Measurements from ENCODE around the gene NRG3.

DNA sequence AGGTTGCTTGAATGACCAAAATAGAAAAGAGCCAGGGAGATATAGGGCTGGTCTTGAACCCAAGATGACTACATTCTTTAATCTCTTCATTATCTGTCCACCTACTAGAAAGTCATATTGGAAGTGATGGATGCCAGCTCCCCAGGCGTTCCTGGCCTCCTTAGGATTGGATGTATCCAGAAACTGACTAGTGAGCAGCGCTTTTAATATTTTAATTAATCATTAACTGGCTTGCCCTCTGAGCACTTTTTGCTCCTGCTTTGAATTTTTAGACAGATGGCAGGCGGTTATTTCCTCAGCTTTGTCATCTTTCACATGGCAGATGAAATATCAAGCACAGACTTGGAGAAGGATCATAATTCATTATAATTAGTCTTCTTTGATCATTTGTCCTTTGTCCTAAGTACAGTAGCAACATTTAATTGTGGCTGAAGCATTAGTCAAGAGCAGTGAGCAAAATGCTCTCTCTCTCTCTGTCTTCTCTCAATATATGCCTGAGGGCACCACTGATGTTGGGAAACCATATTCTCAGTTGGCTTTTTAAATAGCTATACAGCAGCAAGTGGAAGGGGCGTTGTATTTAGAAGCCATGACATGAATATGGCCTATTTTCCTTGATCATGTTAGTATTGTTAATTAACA lies 588.0 kb downstream of the NRG3 start:
- TF ChIP-seq POLR2AphosphoS5 (IDR thresholded peaks at IDR 0.05; ENCODE audit: low read depth, low read length): no peak
- TF ChIP-seq, protein P1, sequence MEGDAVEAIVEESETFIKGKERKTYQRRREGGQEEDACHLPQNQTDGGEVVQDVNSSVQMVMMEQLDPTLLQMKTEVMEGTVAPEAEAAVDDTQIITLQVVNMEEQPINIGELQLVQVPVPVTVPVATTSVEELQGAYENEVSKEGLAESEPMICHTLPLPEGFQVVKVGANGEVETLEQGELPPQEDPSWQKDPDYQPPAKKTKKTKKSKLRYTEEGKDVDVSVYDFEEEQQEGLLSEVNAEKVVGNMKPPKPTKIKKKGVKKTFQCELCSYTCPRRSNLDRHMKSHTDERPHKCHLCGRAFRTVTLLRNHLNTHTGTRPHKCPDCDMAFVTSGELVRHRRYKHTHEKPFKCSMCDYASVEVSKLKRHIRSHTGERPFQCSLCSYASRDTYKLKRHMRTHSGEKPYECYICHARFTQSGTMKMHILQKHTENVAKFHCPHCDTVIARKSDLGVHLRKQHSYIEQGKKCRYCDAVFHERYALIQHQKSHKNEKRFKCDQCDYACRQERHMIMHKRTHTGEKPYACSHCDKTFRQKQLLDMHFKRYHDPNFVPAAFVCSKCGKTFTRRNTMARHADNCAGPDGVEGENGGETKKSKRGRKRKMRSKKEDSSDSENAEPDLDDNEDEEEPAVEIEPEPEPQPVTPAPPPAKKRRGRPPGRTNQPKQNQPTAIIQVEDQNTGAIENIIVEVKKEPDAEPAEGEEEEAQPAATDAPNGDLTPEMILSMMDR (IDR thresholded peaks at IDR 0.05): no peak
- TF ChIP-seq SIN3A (IDR thresholded peaks at IDR 0.05; ENCODE audit: borderline replicate concordance, insufficient read depth, low read depth, low read length): no peak

All from Panc1 (cell line).